Gastroesophageal sphincter (tissue), 4 donors: Measurements from ENCODE around the gene SOX5. TPM values are rescaled to one million over a fixed set of nuclear protein-coding genes. Genes with fewer than 3 reads are reported as not detected.

Source experiments
- ATAC-seq: fragments of 150-250 bp; one replicate; pipeline ENCODE4 v1.9.1; 2016; ENCODE audit warnings: mild to moderate bottlenecking, moderate library complexity
- H3K27ac ChIP-seq, 4 donors: fragments of 200-600 bp; sonication (generic) in 3 of 4; 1 replicate in 3 of 4; 2 replicates in 1 of 4; pipeline ENCODE4 v1.5.1; 2016 to 2019
- H3K27me3 ChIP-seq: fragments of 200-600 bp; sonication (generic); one replicate; pipeline ENCODE4 v1.5.1; 2019
- H3K36me3 ChIP-seq, 2 donors: fragments of 200-600 bp; sonication (generic); one replicate each; pipeline ENCODE4 v1.5.1; 2019; ENCODE audit warnings: control low read depth in 1 of 2
- H3K4me1 ChIP-seq, 3 donors: fragments of 200-600 bp; sonication (generic); 1 replicate in 2 of 3; 2 replicates in 1 of 3; pipeline ENCODE4 v1.5.1; 2016 to 2019; ENCODE audit warnings: control low read depth in 2 of 3
- H3K4me3 ChIP-seq, 2 donors: fragments of 200-600 bp; sonication (generic); one replicate each; pipeline ENCODE4 v1.5.1; 2019; ENCODE audit warnings: mild to moderate bottlenecking in 1 of 2, moderate library complexity in 1 of 2
- H3K9me3 ChIP-seq, 3 donors: fragments of 200-600 bp; sonication (generic); one replicate each; pipeline ENCODE4 v1.5.1; 2017 to 2019; ENCODE audit warnings: control low read depth in 2 of 3
- EP300 ChIP-seq: sonication (generic); formaldehyde crosslinking; IDR thresholded peaks from one replicate; pipeline ENCODE4 v1.6.1; 2017; ENCODE audit warnings: antibody characterized with exemption, mild to moderate bottlenecking
- POLR2A ChIP-seq, 2 donors: fragments of 450-650 bp; IDR thresholded peaks; one replicate each; pipeline ENCODE4 v1.6.1; 2017; ENCODE audit warnings: antibody characterized with exemption in 2 of 2, mild to moderate bottlenecking in 2 of 2, moderate library complexity in 1 of 2
- POLR2AphosphoS5 ChIP-seq: sonication (generic); formaldehyde crosslinking; IDR thresholded peaks from one replicate; pipeline ENCODE4 v1.6.1; 2017; ENCODE audit warnings: antibody characterized with exemption
- WGBS, 2 donors: methylation state at CpG; one replicate each; pipeline ENCODE4 v1.1.5; 2018; ENCODE audit warnings: low coverage in 1 of 2; 5-methylcytosine and 5-hydroxymethylcytosine counted together
- total RNA-seq, 4 donors: library from RNA; depleted of rRNA; stranded (reverse); fragments of >200 nt; gene quantifications; one replicate each; pipeline ENCODE4 v1.1.0, GENCODE V29; 2016
- TF ChIP-seq, protein P1 (sequence below), 4 experiments: fragments of 200-600 bp in 2 of 4; fragments of 450-650 bp in 2 of 4; sonication (generic) in 1 of 4; IDR thresholded peaks; one replicate each; pipeline ENCODE4 v1.5.1; 2017 to 2019; ENCODE audit warnings: antibody characterized with exemption in 4 of 4, mild to moderate bottlenecking in 2 of 4, moderate library complexity in 2 of 4

The SOX5 gene
- 10 to 100 TPM in 2 of 4 donors, 1 to 10 TPM in 2; 4.9 to 69.9 (median 18.1) TPM for total RNA-seq

DNA sequence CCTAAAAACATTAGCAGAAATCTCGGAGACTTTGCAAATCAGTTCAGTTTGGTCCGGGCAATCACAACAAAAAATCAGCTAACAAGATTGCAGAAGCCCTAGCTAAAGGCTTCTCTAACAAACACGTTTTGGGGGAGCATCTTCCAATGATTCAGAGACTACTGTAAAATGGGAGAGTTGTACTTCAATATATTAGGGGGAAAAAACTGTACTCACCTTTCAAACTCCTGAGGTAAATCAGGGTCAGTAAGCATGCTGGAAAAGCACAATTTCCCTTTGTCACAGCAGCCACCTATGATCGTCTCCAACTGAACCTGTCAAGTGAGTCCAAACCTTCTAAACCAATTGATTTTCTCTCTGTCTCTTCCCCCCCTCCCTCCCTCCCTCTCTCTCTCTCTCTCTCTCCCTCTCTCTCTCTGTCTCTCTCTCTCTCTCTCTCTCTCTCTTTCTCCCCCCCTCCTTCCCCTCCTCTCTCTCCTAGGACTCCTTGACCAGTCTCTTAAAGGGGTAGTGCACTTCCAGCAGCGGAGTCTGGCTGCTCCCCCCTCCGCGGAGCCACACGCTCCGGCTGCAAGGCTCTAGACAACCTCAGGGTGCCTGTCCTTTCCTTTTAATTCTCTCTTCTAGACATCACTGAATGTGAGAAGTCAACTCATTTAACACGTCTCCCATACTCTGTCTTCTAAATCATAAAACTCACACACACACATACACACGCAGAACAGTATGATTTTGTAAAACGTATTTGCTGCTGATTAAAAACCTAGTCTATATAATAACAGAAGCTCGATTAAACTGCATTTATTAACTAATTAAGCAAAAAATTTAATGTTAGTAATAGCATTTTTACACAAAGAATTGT, at the start of gene SOX5:
TSS of gene SOX5 (minus strand) at position 323 of the 862 bp plus-strand sequence. CDS start at position 254, 69 bp downstream.
- peak; percentile 83 for ATAC-seq
- 3 to 4% methylated on average over 8 to 13 of the region's 13 CpGs for WGBS, 2 donors
- H3K4me3 ChIP-seq = peak within 1 kb of the TSS; percentile 47 to 64
- H3K4me1 ChIP-seq = peaks cover 0 to 16% (median 2%) of the 10 kb centered on the region in 3 donors
- H3K9me3 ChIP-seq = no peaks in the 10 kb centered on the region
- TF ChIP-seq EP300 (no peak), POLR2AphosphoS5 (no peak), POLR2A (IDR thresholded peaks at IDR 0.05) (no peak)
- TF ChIP-seq, protein P1, sequence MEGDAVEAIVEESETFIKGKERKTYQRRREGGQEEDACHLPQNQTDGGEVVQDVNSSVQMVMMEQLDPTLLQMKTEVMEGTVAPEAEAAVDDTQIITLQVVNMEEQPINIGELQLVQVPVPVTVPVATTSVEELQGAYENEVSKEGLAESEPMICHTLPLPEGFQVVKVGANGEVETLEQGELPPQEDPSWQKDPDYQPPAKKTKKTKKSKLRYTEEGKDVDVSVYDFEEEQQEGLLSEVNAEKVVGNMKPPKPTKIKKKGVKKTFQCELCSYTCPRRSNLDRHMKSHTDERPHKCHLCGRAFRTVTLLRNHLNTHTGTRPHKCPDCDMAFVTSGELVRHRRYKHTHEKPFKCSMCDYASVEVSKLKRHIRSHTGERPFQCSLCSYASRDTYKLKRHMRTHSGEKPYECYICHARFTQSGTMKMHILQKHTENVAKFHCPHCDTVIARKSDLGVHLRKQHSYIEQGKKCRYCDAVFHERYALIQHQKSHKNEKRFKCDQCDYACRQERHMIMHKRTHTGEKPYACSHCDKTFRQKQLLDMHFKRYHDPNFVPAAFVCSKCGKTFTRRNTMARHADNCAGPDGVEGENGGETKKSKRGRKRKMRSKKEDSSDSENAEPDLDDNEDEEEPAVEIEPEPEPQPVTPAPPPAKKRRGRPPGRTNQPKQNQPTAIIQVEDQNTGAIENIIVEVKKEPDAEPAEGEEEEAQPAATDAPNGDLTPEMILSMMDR (IDR thresholded peaks at IDR 0.05) = no peak
- H3K36me3 ChIP-seq = no peaks in the 10 kb centered on the region
- peaks cover 28% of the 10 kb centered on the region for H3K27me3 ChIP-seq
- peak within 1 kb of the TSS in 1 of 4 donors; percentile 32 for H3K27ac ChIP-seq

DNA sequence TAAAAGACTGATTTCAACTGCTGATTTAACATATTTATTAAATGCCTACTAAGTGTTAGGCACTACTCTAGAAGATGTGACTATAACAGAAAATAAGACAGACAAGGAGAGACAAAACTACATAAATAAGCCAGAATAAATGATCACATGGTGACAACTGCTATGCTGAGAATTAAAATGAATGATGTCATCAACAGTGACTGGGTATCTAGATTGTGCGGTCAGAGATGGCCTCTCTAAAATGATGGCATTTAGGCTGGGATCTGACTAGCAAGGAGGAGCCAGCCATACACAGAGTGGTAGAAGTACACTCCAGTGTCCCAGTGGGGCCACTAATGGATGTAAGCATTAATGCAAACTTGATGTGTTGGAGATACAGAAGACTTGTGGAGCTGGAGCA, 37.6 kb upstream of the SOX5 start:
- no peak overlapping the region for H3K4me3 ChIP-seq
- no peaks in the 10 kb centered on the region for H3K27me3 ChIP-seq
- WGBS, 2 donors = 100% methylated on average over 1 of the region's 1 CpG
- no peak overlapping the region for H3K27ac ChIP-seq
- TF ChIP-seq, protein P1 (IDR thresholded peaks at IDR 0.05) = no peak
- TF ChIP-seq POLR2AphosphoS5 (no peak), POLR2A (IDR thresholded peaks at IDR 0.05) (no peak), EP300 (no peak)
- no peaks in the 10 kb centered on the region for H3K9me3 ChIP-seq
- no peaks in the 10 kb centered on the region for H3K36me3 ChIP-seq
- no peaks in the 10 kb centered on the region for H3K4me1 ChIP-seq
- ATAC-seq = no peak

DNA sequence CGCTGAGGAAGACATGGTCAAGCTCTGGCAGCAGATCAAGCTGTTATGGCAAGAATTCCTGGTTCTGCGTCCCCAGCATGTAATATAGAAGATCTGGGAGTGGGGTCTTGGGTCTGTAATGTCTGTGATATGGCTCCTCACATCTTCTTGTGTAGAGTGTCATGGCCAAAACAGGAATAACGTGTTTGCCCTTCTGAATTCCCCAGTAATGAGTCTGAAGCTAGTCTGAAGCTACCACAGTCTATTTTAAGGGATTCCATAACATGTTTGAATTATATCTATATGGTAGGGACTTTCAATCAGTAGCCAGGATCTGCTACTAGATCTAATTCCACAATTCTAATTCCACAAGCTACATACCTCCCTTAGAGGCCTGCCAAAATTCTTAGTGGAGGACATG, 31.4 kb upstream of the SOX5 start:
- Histone ChIP-seq H3K27me3 (no peaks in the 10 kb centered on the region), H3K4me1 (no peaks in the 10 kb centered on the region), H3K36me3 (no peaks in the 10 kb centered on the region), H3K4me3 (no peak overlapping the region), H3K27ac (no peak overlapping the region), H3K9me3 (no peaks in the 10 kb centered on the region)
- 100% methylated on average over 1 to 3 of the region's 3 CpGs for WGBS, 2 donors
- no peak for ATAC-seq
- TF ChIP-seq POLR2A (IDR thresholded peaks at IDR 0.05) (no peak), EP300 (no peak), POLR2AphosphoS5 (no peak)
- TF ChIP-seq, protein P1 (IDR thresholded peaks at IDR 0.05) = no peak

DNA sequence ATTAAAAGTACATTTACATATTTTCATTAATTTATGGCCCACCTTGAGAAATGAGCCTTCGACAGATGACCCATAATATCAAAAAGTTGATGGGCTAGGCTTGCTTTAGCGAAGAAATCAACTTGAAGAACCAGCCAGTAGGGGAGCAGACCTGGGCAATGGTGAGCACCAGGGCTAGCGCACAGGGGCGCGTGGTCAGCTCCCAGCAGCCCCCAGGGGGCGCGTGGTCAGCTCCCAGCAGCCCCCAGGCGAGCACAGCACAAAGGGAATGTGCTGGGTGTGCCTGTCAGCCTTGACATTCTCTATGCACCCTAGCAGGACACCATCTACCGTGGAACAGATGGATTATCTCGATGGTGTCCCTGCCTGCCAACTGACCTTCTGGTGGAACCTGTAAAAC, 15.3 kb upstream of the SOX5 start:
- Histone ChIP-seq H3K4me1 (no peaks in the 10 kb centered on the region), H3K9me3 (no peaks in the 10 kb centered on the region), H3K27ac (no peak overlapping the region), H3K36me3 (no peaks in the 10 kb centered on the region), H3K4me3 (no peak overlapping the region), H3K27me3 (no peaks in the 10 kb centered on the region)
- ATAC-seq = no peak
- 84 to 92% methylated on average over 3 to 6 of the region's 10 CpGs for WGBS, 2 donors
- TF ChIP-seq, protein P1 (IDR thresholded peaks at IDR 0.05) = no peak
- TF ChIP-seq POLR2A (IDR thresholded peaks at IDR 0.05) (no peak), POLR2AphosphoS5 (no peak), EP300 (no peak)

DNA sequence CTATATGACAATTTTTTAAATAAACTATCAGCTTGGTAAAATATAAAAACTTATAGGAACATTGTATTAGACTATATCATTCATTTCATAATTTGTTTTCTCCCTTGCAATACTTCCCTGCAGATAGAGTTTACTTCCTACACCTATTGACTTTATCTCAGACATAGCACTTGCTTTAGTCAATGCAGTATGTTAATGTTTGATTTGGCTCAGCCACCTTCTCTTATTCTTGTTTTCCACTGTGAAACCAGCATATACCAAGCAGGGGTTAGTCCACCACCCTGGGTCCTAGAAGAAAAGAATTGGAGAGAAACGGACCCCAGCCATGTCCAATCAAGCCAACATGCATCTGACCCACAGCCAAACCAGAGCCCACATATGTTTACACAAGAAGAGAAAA, 10.4 kb upstream of the SOX5 start:
- Histone ChIP-seq H3K27me3 (no peaks in the 10 kb centered on the region), H3K36me3 (no peaks in the 10 kb centered on the region), H3K4me1 (no peaks in the 10 kb centered on the region), H3K9me3 (no peaks in the 10 kb centered on the region), H3K4me3 (no peak overlapping the region), H3K27ac (no peak overlapping the region)
- no peak for ATAC-seq
- no peak for TF ChIP-seq POLR2A (IDR thresholded peaks at IDR 0.05)
- TF ChIP-seq EP300 = no peak
- TF ChIP-seq POLR2AphosphoS5 = no peak
- TF ChIP-seq, protein P1 (IDR thresholded peaks at IDR 0.05) = no peak
- WGBS, 2 donors = 83 to 100% methylated on average over 1 of the region's 1 CpG
